HCT116 (cell line): ENCODE data around the gene WWOX. TPM values are rescaled to one million over a fixed set of nuclear protein-coding genes. Genes with fewer than 3 reads are reported as not detected.

Source experiments
- ATAC-seq: fragments of 200-7000 bp; cut with Tn5 transposase; 2 replicates; pipeline ENCODE4 v1.9.1; 2020; ENCODE audit warnings: mild to moderate bottlenecking, moderate library complexity
- BruUV-seq: library from RNA; stranded (reverse); fragments of 400-500 nt; replicated peaks from 2 replicates; lab custom pipeline; 2021; lab: Mats Ljungman, UMichigan
- CTCF ChIA-PET: fragments of 300-600 bp; sonication (Branson Sonifier 250); formaldehyde crosslinking; loops from one replicate; lab custom pipeline; 2021; ENCODE audit warnings: antibody characterized with exemption; lab: Charles Lee
- POLR2A ChIA-PET: fragments of 300-600, 350-600 bp; sonication (Branson Sonifier 250); formaldehyde crosslinking; loops from one replicate; lab custom pipeline; 2021; ENCODE audit warnings: antibody characterized with exemption; lab: Charles Lee
- RAD21 ChIA-PET, 2 experiments: fragments of 300-600 bp; sonication (Branson Sonifier 250); formaldehyde crosslinking; loops; one replicate each; lab custom pipeline; 2023; ENCODE audit warnings: low total read pairs in 2 of 2; ENCODE audit not compliant: uncharacterized antibody in 2 of 2, unreplicated experiment in 2 of 2, low non-redundant PET in 1 of 2; lab: Charles Lee
- DNase-seq: peaks from one replicate; pipeline ENCODE4 v3.0.0-alpha.2; 2010; ENCODE audit warnings: low read depth, low spot score
- H2AFZ ChIP-seq: fragments of 200-600 bp; shearing (Covaris generic), sonication (generic); 2 replicates; pipeline ENCODE4 v1.6.1; 2017; ENCODE audit warnings: low read depth, mixed run types, mixed read lengths, antibody characterized with exemption, low read length; ENCODE audit not compliant: poor library complexity, severe bottlenecking
- H3K27ac ChIP-seq: 2 replicates; pipeline ENCODE4 v1.5.1; 2012; ENCODE audit warnings: low read depth, low read length
- H3K27me3 ChIP-seq: fragments of 200-600 bp; sonication (generic); 2 replicates; pipeline ENCODE4 v1.6.1; 2016; ENCODE audit warnings: mixed run types, low read length, mixed read lengths; ENCODE audit not compliant: insufficient read depth
- H3K36me3 ChIP-seq, 2 experiments: fragments of 200-500 bp in 1 of 2; fragments of 200-600 bp in 1 of 2; sonication (Bioruptor generic) in 1 of 2; sonication (generic) in 1 of 2; 2 replicates each; pipeline versions ENCODE4 v1.5.1 to v1.6.1; 2014 to 2016; ENCODE audit warnings: low read length in 2 of 2, inconsistent platforms in 1 of 2, mixed read lengths in 1 of 2, mixed run types in 1 of 2; ENCODE audit not compliant: insufficient read depth in 2 of 2, control insufficient read depth in 1 of 2
- H3K4me1 ChIP-seq, 2 experiments: fragments of 200-600 bp in 1 of 2; sonication (generic) in 1 of 2; 2 replicates each; pipeline versions ENCODE4 v1.5.1 to v1.6.1; 2012 to 2017; ENCODE audit warnings: low read length in 2 of 2, inconsistent platforms in 1 of 2, mild to moderate bottlenecking in 1 of 2, mixed read lengths in 1 of 2, mixed run types in 1 of 2, moderate library complexity in 1 of 2; ENCODE audit not compliant: insufficient read depth in 2 of 2, control insufficient read depth in 1 of 2
- H3K4me2 ChIP-seq: fragments of 200-600 bp; sonication (generic); 2 replicates; pipeline ENCODE4 v1.6.1; 2017; ENCODE audit warnings: mixed run types, low read length, mixed read lengths
- H3K4me3 ChIP-seq, 2 experiments: fragments of 200-600 bp in 1 of 2; sonication (generic) in 1 of 2; replicated peaks in 1 of 2; 2 replicates each; pipeline ENCODE4 v1.5.1; 2011 to 2016; ENCODE audit warnings: low read length in 2 of 2, control low read depth in 1 of 2, low read depth in 1 of 2, mild to moderate bottlenecking in 1 of 2, mixed read lengths in 1 of 2, mixed run types in 1 of 2
- H3K79me2 ChIP-seq: fragments of 200-600 bp; sonication (generic); 2 replicates; pipeline ENCODE4 v1.6.1; 2017; ENCODE audit warnings: mild to moderate bottlenecking, mixed run types, low read length, moderate library complexity, mixed read lengths; ENCODE audit not compliant: insufficient read depth
- H3K9ac ChIP-seq: fragments of 200-600 bp; sonication (generic); 2 replicates; pipeline ENCODE4 v1.6.1; 2016; ENCODE audit warnings: low read length, mixed read lengths
- H3K9me2 ChIP-seq: fragments of 200-600 bp; sonication (generic), shearing (Covaris generic); 2 replicates; pipeline ENCODE4 v1.6.1; 2017; ENCODE audit warnings: mixed run types, mild to moderate bottlenecking, moderate library complexity; ENCODE audit not compliant: insufficient read depth
- H3K9me3 ChIP-seq, 2 experiments: fragments of 200-500 bp in 1 of 2; fragments of 200-600 bp in 1 of 2; sonication (Bioruptor generic) in 1 of 2; sonication (generic) in 1 of 2; 2 replicates each; pipeline ENCODE4 v1.6.1; 2014 to 2017; ENCODE audit warnings: low read length in 2 of 2, mixed read lengths in 2 of 2, inconsistent platforms in 1 of 2, low read depth in 1 of 2, mild to moderate bottlenecking in 1 of 2, mixed run types in 1 of 2, moderate library complexity in 1 of 2; ENCODE audit not compliant: control insufficient read depth in 1 of 2, insufficient read depth in 1 of 2
- H4K20me1 ChIP-seq: fragments of 200-600 bp; sonication (generic), shearing (Covaris generic); 2 replicates; pipeline ENCODE4 v1.6.1; 2017; ENCODE audit warnings: mixed run types, mild to moderate bottlenecking, moderate library complexity; ENCODE audit not compliant: insufficient read depth
- CEBPB ChIP-seq: IDR thresholded peaks from 2 replicates; pipeline ENCODE4 v1.6.1; 2012; ENCODE audit warnings: low read depth
- RAD21 ChIP-seq: IDR thresholded peaks from 2 replicates; pipeline ENCODE4 v1.6.1; 2012; ENCODE audit warnings: low read depth, mild to moderate bottlenecking
- SIN3A ChIP-seq: IDR thresholded peaks from 2 replicates; pipeline ENCODE4 v1.6.1; 2012; ENCODE audit warnings: low read depth
- TCF7L2 ChIP-seq: IDR thresholded peaks from 2 replicates; pipeline ENCODE4 v1.7.0; 2011; ENCODE audit warnings: borderline replicate concordance, inconsistent platforms; ENCODE audit not compliant: insufficient read depth, insufficient read length; ENCODE audit errors: extremely low read depth
- intact Hi-C: fragments of 100-400 bp; cut with micrococcal nuclease; formaldehyde crosslinking; loops from 2 replicates; pipeline ENCODE4 v1.10.0; 2022
- total RNA-seq: library from RNA; stranded (reverse); gene quantifications from one replicate; pipeline ENCODE4 v1.2.1, GENCODE V29; 2021; ENCODE audit not compliant: unreplicated experiment
- TF ChIP-seq, protein P1 (sequence below): IDR thresholded peaks from 2 replicates; pipeline ENCODE4 v1.6.1; 2011; ENCODE audit warnings: mild to moderate bottlenecking, low read length, moderate library complexity; ENCODE audit not compliant: insufficient replicate concordance; ENCODE audit errors: extremely low read depth
- TF ChIP-seq, protein P2 (sequence below): IDR thresholded peaks from 2 replicates; pipeline ENCODE4 v1.6.1; 2012

WWOX gene
- total RNA-seq, 1 experiment from 2014 or later: 13.7 TPM

DNA sequence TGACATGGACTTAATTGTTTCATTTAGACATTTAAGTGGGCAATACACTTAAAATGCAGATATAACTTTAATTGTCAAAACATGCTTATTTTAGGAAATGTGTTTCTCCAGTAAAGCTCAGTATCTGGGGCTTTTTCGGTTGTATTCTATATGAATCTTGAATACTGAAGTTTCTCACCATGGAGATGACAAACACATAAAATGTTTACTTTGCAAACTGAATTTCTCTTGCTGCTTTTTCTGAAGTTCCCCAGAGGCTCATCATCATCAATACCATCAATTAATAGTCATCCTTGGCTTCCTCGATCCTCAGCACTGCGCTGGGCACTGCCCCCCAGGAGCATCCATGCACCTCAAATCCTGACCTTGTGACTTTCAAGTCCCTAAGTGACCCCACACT lies 227.3 kb downstream of the WWOX start (continued):
- TF ChIP-seq, protein P1, sequence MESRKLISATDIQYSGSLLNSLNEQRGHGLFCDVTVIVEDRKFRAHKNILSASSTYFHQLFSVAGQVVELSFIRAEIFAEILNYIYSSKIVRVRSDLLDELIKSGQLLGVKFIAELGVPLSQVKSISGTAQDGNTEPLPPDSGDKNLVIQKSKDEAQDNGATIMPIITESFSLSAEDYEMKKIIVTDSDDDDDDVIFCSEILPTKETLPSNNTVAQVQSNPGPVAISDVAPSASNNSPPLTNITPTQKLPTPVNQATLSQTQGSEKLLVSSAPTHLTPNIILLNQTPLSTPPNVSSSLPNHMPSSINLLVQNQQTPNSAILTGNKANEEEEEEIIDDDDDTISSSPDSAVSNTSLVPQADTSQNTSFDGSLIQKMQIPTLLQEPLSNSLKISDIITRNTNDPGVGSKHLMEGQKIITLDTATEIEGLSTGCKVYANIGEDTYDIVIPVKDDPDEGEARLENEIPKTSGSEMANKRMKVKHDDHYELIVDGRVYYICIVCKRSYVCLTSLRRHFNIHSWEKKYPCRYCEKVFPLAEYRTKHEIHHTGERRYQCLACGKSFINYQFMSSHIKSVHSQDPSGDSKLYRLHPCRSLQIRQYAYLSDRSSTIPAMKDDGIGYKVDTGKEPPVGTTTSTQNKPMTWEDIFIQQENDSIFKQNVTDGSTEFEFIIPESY: no peak
- TF ChIP-seq SIN3A (no peak), TCF7L2 (no peak), RAD21 (no peak)
- TF ChIP-seq, protein P2, sequence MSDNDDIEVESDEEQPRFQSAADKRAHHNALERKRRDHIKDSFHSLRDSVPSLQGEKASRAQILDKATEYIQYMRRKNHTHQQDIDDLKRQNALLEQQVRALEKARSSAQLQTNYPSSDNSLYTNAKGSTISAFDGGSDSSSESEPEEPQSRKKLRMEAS: no peak

DNA sequence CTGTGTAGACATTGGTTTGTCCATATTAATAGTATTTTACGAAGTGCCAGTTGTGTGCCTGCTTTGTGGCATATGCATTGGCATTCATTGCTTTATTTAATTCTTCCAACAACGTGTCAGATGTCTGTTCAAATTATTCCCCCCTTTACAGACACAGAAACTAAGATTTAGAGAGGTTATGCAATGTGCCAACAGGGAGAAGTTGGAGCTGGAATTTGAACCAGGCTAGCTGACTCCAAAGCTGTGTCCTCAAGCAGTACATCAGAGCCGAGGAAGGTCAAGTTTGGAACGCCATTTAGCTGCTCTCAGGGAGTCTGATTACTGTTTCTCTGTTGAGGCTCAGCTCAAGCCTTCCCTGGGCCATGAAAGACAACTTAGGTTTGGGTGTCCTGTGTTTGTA lies 232.3 kb downstream of the WWOX start:
- BruUV-seq: no TSS peak
- Histone ChIP-seq H3K9me2 (no peaks in the 10 kb centered on the region), H3K36me3 (no peaks in the 10 kb centered on the region), H3K9ac (no peak overlapping the region), H3K79me2 (no peaks in the 10 kb centered on the region), H3K9me3 (no peaks in the 10 kb centered on the region), H3K4me2 (no peak overlapping the region), H2AFZ (no peak overlapping the region), H3K27me3 (no peaks in the 10 kb centered on the region), H3K4me1 (no peaks in the 10 kb centered on the region), H4K20me1 (no peaks in the 10 kb centered on the region), H3K4me3 (no peak overlapping the region), H3K27ac (no peak overlapping the region)
- ChIA-PET CTCF (no interaction called here), POLR2A (no interaction called here), RAD21 (no interaction called here)
- DNase-seq (no peak), ATAC-seq (no peak)
- intact Hi-C loops: no loop called here
- no peak for TF ChIP-seq CEBPB
